Dedifferentiated amniotic fluid mesenchymal stem cell (primary cell): ENCODE data around the gene TTC29.
"Not testable (repeated sequence)": the region's sequence is repeated elsewhere in the genome, so short reads cannot be mapped to it uniquely, and the experiment has no call there.

ENCODE experiments used
- DNase-seq: peaks from one replicate; pipeline ENCODE4 v3.0.0-alpha.2; 2016; ENCODE audit errors: extremely low spot score

Gene TTC29

GRCh38 chr4:146699910-146700309, 245.8 kb downstream of the TTC29 start:
- no peak for DNase-seq

- DNase-seq: no peak
These were observed 270.7 kb downstream of the TTC29 start for GRCh38 chr4:146674829-146675570.

GRCh38 chr4:146663968-146664311, 281.7 kb downstream of the TTC29 start:
- not testable (repeated sequence) for DNase-seq

DNA sequence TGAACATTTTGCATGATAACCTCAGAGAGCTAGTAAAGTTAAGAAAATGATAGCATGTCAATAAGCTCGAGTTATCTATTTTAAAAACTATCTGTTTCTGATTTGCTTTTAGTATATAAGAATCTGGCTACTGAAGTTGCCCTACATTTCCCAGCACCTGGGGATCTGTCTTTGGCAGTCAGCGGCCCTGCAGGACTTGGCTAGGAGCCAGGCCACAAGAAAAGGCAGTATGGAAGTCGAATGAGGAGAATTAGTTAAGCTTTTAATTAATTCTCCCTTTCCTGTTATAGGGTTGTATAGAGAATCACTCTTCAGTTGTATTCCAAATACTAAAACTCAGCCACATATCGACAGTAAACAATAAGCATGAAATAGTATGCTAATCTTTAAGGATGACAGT, 284.3 kb downstream of the TTC29 start:
- no peak for DNase-seq
